ENCODE measurements around the gene CHST8.

DNA sequence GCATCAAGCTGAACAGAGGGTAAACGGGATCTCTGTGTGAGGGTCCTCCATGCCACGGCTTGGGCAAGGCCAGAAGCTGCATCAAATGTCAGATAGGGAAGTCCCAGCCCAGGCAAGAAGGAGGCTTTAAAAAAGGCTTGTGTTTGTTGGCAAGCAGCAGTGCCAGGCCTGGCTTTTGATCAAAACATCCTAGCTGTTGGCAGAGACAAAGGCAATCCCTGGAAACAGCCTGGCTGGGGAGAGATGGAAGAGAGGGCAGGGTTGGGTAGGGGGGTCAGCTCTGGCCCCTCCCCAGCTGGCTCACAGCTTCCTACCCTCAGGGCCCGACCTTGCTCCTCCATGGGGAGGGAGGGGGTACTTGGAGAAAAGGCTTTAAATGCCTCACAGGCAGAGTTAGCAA, 113.2 kb downstream of the CHST8 start:
- TF ChIP-seq, protein P1, sequence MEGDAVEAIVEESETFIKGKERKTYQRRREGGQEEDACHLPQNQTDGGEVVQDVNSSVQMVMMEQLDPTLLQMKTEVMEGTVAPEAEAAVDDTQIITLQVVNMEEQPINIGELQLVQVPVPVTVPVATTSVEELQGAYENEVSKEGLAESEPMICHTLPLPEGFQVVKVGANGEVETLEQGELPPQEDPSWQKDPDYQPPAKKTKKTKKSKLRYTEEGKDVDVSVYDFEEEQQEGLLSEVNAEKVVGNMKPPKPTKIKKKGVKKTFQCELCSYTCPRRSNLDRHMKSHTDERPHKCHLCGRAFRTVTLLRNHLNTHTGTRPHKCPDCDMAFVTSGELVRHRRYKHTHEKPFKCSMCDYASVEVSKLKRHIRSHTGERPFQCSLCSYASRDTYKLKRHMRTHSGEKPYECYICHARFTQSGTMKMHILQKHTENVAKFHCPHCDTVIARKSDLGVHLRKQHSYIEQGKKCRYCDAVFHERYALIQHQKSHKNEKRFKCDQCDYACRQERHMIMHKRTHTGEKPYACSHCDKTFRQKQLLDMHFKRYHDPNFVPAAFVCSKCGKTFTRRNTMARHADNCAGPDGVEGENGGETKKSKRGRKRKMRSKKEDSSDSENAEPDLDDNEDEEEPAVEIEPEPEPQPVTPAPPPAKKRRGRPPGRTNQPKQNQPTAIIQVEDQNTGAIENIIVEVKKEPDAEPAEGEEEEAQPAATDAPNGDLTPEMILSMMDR (IDR thresholded peaks at IDR 0.05; ENCODE audit: low read length): no peak
- no peak for TF ChIP-seq EZH2 (optimal IDR thresholded peaks at IDR 0.05; ENCODE audit: low read depth, low read length)
